Amygdala (tissue), 56 donors: Measurements from ENCODE around the gene CST1.
"Not testable (repeated sequence)": the region's sequence is repeated elsewhere in the genome, so short reads cannot be mapped to it uniquely, and the experiment has no call there.

Source experiments
- DNase-seq, 56 donors: peaks; one replicate each; lab custom pipeline; 2025; lab: John Stamatoyannopoulos, UW

Gene CST1

GRCh38 chr20:23756792-23757191, 6.1 kb upstream of the CST1 start:
- not testable (repeated sequence) for DNase-seq

- not testable (repeated sequence) for DNase-seq
Measured at GRCh38 chr20:23755131-23755611, 4.4 kb upstream of the CST1 start.

GRCh38 chr20:23754731-23755130, 4.0 kb upstream of the CST1 start:
- no peak for DNase-seq

- no peak for DNase-seq
Measured at GRCh38 chr20:23753589-23753988, 2.9 kb upstream of the CST1 start.

GRCh38 chr20:23753194-23753548, 2.4 kb upstream of the CST1 start:
- DNase-seq = no peak

GRCh38 chr20:23752481-23753193, 1.9 kb upstream of the CST1 start:
- DNase-seq = no peak

- no peak for DNase-seq
Measured at GRCh38 chr20:23752019-23752418, 1.3 kb upstream of the CST1 start.

GRCh38 chr20:23749746-23750145, 989 bp downstream of the CST1 start:
- DNase-seq = no peak

GRCh38 chr20:23748975-23749374, 1.8 kb downstream of the CST1 start:
- DNase-seq = not testable (repeated sequence)

GRCh38 chr20:23747551-23747950, 3.2 kb downstream of the CST1 start:
- DNase-seq = not testable (repeated sequence)

GRCh38 chr20:23747092-23747491, 3.6 kb downstream of the CST1 start:
- not testable (repeated sequence) for DNase-seq

- no peak for DNase-seq
Measured at GRCh38 chr20:23746321-23746720, 4.4 kb downstream of the CST1 start.

- DNase-seq = no peak
Measured at GRCh38 chr20:23745247-23745646, 5.5 kb downstream of the CST1 start.

- DNase-seq = no peak
Measured at GRCh38 chr20:23744817-23745216, 5.9 kb downstream of the CST1 start.

- not testable (repeated sequence) for DNase-seq
Measured at GRCh38 chr20:23735391-23735790, 15.3 kb downstream of the CST1 start.

GRCh38 chr20:23734949-23735348, 15.8 kb downstream of the CST1 start:
- not testable (repeated sequence) for DNase-seq

- DNase-seq = not testable (repeated sequence)
Measured at GRCh38 chr20:23734440-23734839, 16.3 kb downstream of the CST1 start.

GRCh38 chr20:23727016-23727415, 23.7 kb downstream of the CST1 start:
- no peak for DNase-seq

- DNase-seq = no peak
Measured at GRCh38 chr20:23725102-23725501, 25.6 kb downstream of the CST1 start.

- peak in 2 of 56 donors; percentile 3 to 11 for DNase-seq
Measured at GRCh38 chr20:23723659-23724307, 27.0 kb downstream of the CST1 start.

- DNase-seq = not testable (repeated sequence)
Measured at GRCh38 chr20:23722851-23723250, 27.9 kb downstream of the CST1 start.

- DNase-seq = no peak
Measured at GRCh38 chr20:23721962-23722361, 28.8 kb downstream of the CST1 start.
